Heart left ventricle (tissue), 16 donors: Measurements from ENCODE around the gene LARP7. TPM values are rescaled to one million over a fixed set of nuclear protein-coding genes. Genes with fewer than 3 reads are reported as not detected.
"Not testable (repeated sequence)": the region's sequence is repeated elsewhere in the genome, so short reads cannot be mapped to it uniquely, and the experiment has no call there.

Experiments
- ATAC-seq, 4 donors: fragments of 200-7000 bp; cut with Tn5 transposase; one replicate each; pipeline ENCODE4 v1.9.1; 2020 to 2022; ENCODE audit warnings: moderate library complexity in 4 of 4, mild to moderate bottlenecking in 3 of 4, moderate number of reproducible peaks in 1 of 4
- DNase-seq, 5 donors: peaks; one replicate each; pipeline ENCODE4 v3.0.0-alpha.2; 2020
- H3K27ac ChIP-seq, 12 donors: fragments of 200-600 bp; sonication (generic) in 4 of 12; one replicate each; pipeline versions ENCODE4 v1.5.0 to v1.8.0; 2016 to 2022; ENCODE audit warnings: mild to moderate bottlenecking in 2 of 12
- H3K27me3 ChIP-seq, 9 donors: fragments of 200-600 bp; sonication (generic) in 2 of 9; one replicate each; pipeline versions ENCODE4 v1.5.1 to v1.8.0; 2016 to 2022; ENCODE audit warnings: mild to moderate bottlenecking in 3 of 9
- H3K36me3 ChIP-seq, 9 donors: fragments of 200-600 bp; sonication (generic) in 2 of 9; one replicate each; pipeline versions ENCODE4 v1.5.0 to v1.8.0; 2018 to 2022; ENCODE audit warnings: mild to moderate bottlenecking in 2 of 9
- H3K4me1 ChIP-seq, 12 donors: fragments of 200-600 bp; sonication (generic) in 4 of 12; one replicate each; pipeline versions ENCODE4 v1.5.0 to v1.8.0; 2016 to 2022; ENCODE audit warnings: mild to moderate bottlenecking in 3 of 12
- H3K4me3 ChIP-seq, 12 donors: fragments of 200-600 bp; sonication (generic) in 4 of 12; one replicate each; pipeline versions ENCODE4 v1.5.0 to v1.8.0; 2017 to 2022; ENCODE audit warnings: mild to moderate bottlenecking in 9 of 12, moderate library complexity in 4 of 12
- H3K9me3 ChIP-seq, 12 donors: fragments of 200-600 bp; sonication (generic) in 4 of 12; one replicate each; pipeline versions ENCODE4 v1.5.0 to v1.8.0; 2016 to 2022; ENCODE audit warnings: mild to moderate bottlenecking in 1 of 12
- POLR2A ChIP-seq, 2 donors: fragments of 450-650 bp; IDR thresholded peaks; one replicate each; pipeline ENCODE4 v1.6.1; 2017; ENCODE audit warnings: antibody characterized with exemption in 2 of 2, mild to moderate bottlenecking in 2 of 2, moderate library complexity in 2 of 2
- WGBS, 4 donors: extraction: QIAGEN DNeasy Blood & Tissue Kit in 2 of 4; methylation state at CpG; one replicate each; pipeline versions ENCODE4 v1.1.5 to v1.1.7; 2013 to 2018; 5-methylcytosine and 5-hydroxymethylcytosine counted together
- intact Hi-C, 10 donors: fragments of 100-400 bp; cut with DNase I; formaldehyde crosslinking; loops; one replicate each; pipeline versions ENCODE4 v1.11.1 to v1.14.2; 2022
- microRNA counts, 2 donors: library from miRNA; unstranded; fragments of <30 nt; microRNA quantifications; one replicate each; lab custom pipeline; 2016
- microRNA-seq, 4 donors: library from miRNA; unstranded; fragments of <30 nt; microRNA quantifications; one replicate each; pipeline versions ENCODE4 to v1.2.0, GENCODE V29; 2017 to 2020
- polyA plus RNA-seq, 2 donors: library from polyadenylated mRNA; stranded (reverse); fragments of 200-250 nt; gene quantifications; one replicate each; pipeline ENCODE4 v1.2.3, GENCODE V29; 2013
- total RNA-seq, 9 donors: library from RNA; depleted of rRNA in 2 of 9; stranded (reverse); fragments of >200 nt in 2 of 9; fragmentation: NEBNext Ultra II Directional in 3 of 9; extraction: Animal tissue kit (Norgen Biotek cat#: 25700) in 3 of 9; gene quantifications; one replicate each; pipeline versions ENCODE4 v1.1.0 to v1.2.4, GENCODE V29; 2016 to 2023
- TF ChIP-seq, protein P1 (sequence below), 12 donors: fragments of 200-600 bp; sonication (generic) in 4 of 12; IDR thresholded peaks; one replicate each; pipeline versions ENCODE4 v1.5.0 to v1.8.0; 2018 to 2022; ENCODE audit warnings: antibody characterized with exemption in 12 of 12, mild to moderate bottlenecking in 5 of 12
- donor health status: ischemic (EF 13 %, LVEDD 7.1; RV severe dilation, severe dysfunction).
- donor health status: healthy with polysubstance abuse.
- donor health status: DM: no; HTN: yes; CAD: no.
- donor health status: DM: no; HTN: no; CAD: no.
- donor health status: ischemic (EF 25% LVEDD 6.9; RV normal size, moderate dysfunction).
- donor health status: ischemic (EF 25% LVEDD 5.7; RV mildly dilated, moderate dysfunction).
- donor health status: healthy.
- donor health status: DM: yes; HTN: yes; CAD: no.
- donor health status: ischemic (EF 35%, LVEDD 5.7; RV mildly dilated, moderate dysfunction).
- donor health status: nonischemic (EF 11% LVEDD 7.7; RV severe dilation, severe dysfunction).
- donor health status: DM: yes; HTN: yes; CAD: no.
- donor health status: PGD.
- donor health status: ischemic (EF 29% LVEDD 5.4; RV normal size, mild dysfunction).
- donor health status: nonischemic (EF 23%, LVEDD 6.1; RV moderate dilation, normal function).

Gene LARP7
- total and polyA plus RNA-seq, 11 donors, result 43.0 to 73.0 (median 50.3) TPM

DNA sequence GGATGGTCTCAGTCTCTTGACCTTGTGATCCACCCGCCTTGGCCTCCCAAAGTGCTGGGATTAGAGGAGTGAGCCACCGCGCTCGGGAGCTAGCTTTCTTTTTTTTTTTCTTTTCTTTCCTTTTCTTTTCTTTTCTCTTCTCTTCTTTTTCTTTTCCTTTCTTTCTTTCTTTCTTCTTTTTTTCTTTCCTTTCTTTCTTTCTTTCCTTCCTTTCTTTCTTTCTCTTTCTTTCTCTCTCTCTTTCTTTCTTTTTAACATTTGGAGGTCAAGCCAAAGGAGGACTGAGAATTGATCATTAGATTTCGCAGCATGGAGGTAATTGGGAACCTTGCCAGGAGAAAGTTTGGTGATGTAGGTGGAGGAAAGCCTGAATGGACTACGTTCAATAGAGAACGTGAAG lies 67.4 kb downstream of the LARP7 start:
- no peak overlapping the region for H3K4me3 ChIP-seq
- TF ChIP-seq, protein P1, sequence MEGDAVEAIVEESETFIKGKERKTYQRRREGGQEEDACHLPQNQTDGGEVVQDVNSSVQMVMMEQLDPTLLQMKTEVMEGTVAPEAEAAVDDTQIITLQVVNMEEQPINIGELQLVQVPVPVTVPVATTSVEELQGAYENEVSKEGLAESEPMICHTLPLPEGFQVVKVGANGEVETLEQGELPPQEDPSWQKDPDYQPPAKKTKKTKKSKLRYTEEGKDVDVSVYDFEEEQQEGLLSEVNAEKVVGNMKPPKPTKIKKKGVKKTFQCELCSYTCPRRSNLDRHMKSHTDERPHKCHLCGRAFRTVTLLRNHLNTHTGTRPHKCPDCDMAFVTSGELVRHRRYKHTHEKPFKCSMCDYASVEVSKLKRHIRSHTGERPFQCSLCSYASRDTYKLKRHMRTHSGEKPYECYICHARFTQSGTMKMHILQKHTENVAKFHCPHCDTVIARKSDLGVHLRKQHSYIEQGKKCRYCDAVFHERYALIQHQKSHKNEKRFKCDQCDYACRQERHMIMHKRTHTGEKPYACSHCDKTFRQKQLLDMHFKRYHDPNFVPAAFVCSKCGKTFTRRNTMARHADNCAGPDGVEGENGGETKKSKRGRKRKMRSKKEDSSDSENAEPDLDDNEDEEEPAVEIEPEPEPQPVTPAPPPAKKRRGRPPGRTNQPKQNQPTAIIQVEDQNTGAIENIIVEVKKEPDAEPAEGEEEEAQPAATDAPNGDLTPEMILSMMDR (IDR thresholded peaks at IDR 0.05), result no peak
- no peak for TF ChIP-seq POLR2A (IDR thresholded peaks at IDR 0.05)
- intact Hi-C loops, result loop anchor here in 1 of 10 donors (2.0 kb wide), 1 partner anchor 14 kb away; no protein-coding TSS in a partner anchor
- H3K27ac ChIP-seq, result no peak overlapping the region
- no peaks in the 10 kb centered on the region for H3K9me3 ChIP-seq
- DNase-seq, result no peak
- H3K36me3 ChIP-seq, result no peaks in the 10 kb centered on the region
- WGBS, 4 donors, result 82 to 86% (median 86%) methylated on average over 7 of the region's 7 CpGs
- H3K4me1 ChIP-seq, result peaks cover 0 to 17% (median 6%) of the 10 kb centered on the region in 12 donors
- H3K27me3 ChIP-seq, result peaks cover 0 to 52% (median 6%) of the 10 kb centered on the region in 9 donors
- no peak for ATAC-seq

DNA sequence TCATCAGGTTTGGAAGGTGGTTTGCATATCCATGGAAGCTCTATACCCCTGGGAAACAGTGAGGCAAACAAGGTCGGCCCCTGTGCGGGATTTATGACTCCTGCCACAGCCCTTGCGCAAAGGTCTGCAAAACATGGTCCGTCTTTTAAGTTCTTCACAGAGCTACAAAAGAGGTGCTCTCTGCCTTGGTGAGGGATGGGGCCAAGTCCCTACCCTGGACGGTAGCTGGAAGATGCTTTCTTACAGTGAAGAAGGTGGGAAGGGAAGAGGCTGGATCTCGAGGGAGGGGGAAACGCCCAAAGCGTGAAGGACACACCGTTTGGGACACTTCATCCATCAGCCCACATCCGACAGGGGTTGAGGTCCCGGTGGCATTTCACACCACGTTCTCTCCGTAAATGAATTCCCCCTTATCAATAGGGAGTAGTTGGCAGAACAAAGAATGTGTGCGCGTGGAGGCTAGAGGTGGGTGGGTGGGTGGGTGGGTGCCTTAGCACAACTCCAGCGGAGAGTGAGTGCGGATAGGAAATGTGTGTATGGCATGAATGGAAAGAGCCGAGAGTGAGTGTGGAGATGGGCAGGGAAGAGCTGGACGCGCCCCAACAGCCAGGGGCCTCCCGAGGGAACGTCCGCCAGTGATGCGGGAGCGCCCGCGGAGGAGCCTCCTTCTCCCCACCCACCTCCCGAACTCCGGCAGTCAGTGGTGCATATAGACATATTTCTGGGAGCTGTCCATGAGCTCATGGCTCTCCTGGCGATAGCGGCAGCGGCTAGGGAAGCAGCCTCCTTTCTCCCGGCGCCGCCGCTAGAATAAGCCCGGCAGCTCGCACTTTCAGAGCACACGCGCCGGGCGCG lies 68.3 kb downstream of the LARP7 start:
- DNase-seq, result peak; percentile 36 to 73 (median 61)
- Histone ChIP-seq H3K9me3 (no peaks in the 10 kb centered on the region), H3K27me3 (peaks cover 0 to 52% (median 6%) of the 10 kb centered on the region in 9 donors), H3K4me3 (peak overlapping the region in 11 of 12 donors; percentile 21 to 92 (median 62)), H3K36me3 (no peaks in the 10 kb centered on the region), H3K4me1 (peaks cover 0 to 17% (median 6%) of the 10 kb centered on the region in 12 donors), H3K27ac (peak overlapping the region in 9 of 12 donors; percentile 51 to 85 (median 68))
- ATAC-seq, result peak; percentile 36 to 83 (median 79)
- no peak for TF ChIP-seq POLR2A (IDR thresholded peaks at IDR 0.05)
- intact Hi-C loops, result loop anchor here in 4 of 10 donors (2.0 to 5.0 kb wide), 2 partner anchors 14 to 33 kb away; no protein-coding TSS in a partner anchor
- WGBS, 4 donors, result 4 to 6% (median 4%) methylated on average over 29 to 43 of the region's 43 CpGs

DNA sequence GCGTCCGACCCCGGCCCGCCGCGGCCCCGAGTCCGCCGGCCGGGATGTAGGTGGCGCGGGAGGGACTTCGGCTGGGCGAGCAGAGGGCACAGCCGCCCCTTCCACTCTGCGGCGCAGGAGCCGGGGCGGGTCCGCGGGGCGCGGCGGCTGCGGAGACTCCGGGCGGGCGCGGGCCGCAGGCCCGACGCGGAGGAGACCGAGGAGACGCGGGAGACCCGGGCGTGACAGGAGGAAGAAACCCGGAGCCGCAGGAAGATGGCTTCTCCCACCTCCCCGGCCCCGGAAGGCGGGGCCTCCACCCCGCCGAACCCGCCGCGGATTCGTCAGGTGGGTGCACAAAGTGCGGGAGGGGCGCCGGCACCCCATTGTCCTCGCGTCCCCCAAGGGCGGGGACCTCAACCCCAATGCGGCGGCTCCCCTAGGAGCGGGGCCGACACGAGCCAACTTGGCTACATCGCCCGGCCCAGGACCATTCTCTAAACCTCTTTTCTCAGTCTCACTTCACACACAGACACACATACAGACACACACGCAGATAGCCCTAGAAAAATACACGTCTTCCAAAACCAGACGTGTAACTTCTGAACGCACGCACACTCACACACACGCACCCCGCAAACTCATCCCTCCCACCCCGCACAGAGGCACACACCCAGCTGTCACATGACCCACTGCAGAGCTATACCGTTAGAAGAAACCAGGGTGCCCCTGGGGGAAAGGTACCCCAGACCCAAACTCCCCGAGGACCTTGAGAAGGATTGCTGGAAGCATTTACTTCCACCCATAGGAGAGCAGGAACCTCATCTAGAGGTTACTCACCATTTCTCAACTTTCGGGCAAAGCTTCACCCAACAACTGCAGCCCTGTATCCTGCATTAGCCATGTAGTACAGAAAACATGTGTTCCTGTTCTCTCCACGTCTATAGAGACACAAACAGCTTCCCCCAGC lies 69.2 kb downstream of the LARP7 start:
- ATAC-seq, result peak; percentile 45 to 80 (median 74)
- DNase-seq, result peak in 4 of 5 donors; percentile 18 to 66 (median 35)
- whole genome bisulfite sequencing, 4 donors, result 0 to 1% (median 1%) methylated on average over 20 to 34 of the region's 74 CpGs

DNA sequence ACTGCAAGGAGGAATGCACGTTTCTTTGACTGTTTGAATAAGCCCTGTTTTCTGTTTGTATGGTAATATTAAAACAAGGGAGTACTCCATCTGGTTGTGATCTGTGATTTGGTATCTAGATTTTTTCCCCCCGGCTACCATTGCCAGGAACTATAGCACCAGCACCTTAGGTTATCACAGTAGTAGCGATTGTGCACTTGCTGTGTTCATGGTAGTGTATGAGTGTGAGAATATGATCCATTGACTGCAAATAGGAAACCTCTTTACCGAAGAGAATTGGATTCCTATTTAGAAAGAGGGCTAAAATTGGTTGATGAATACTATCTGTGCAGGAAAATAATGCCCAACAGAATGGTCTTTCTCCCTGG lies 69.9 kb downstream of the LARP7 start:
- H3K4me1 ChIP-seq, result peaks cover 0 to 17% (median 6%) of the 10 kb centered on the region in 12 donors
- peak overlapping the region; percentile 21 to 92 (median 62) for H3K4me3 ChIP-seq
- H3K9me3 ChIP-seq, result no peaks in the 10 kb centered on the region
- WGBS, 4 donors, result 3 to 6% (median 5%) methylated on average over 4 of the region's 4 CpGs
- peak in 2 of 4 donors; percentile 24 to 26 for ATAC-seq
- peaks cover 0 to 52% (median 6%) of the 10 kb centered on the region in 9 donors for H3K27me3 ChIP-seq
- intact Hi-C loops, result loop anchor here in 3 of 10 donors (5.0 kb wide), 1 partner anchor 35 kb away; no protein-coding TSS in a partner anchor
- no peak for DNase-seq
- TF ChIP-seq, protein P1 (IDR thresholded peaks at IDR 0.05), result no peak
- TF ChIP-seq POLR2A (IDR thresholded peaks at IDR 0.05), result no peak
- H3K27ac ChIP-seq, result peak overlapping the region in 11 of 12 donors; percentile 62 to 85 (median 75)
- H3K36me3 ChIP-seq, result no peaks in the 10 kb centered on the region

More for the DNA sequence above, 69.2 kb downstream of the LARP7 start:
- H3K27me3 ChIP-seq, result peaks cover 0 to 52% (median 6%) of the 10 kb centered on the region in 9 donors
- H3K4me1 ChIP-seq, result peaks cover 0 to 17% (median 6%) of the 10 kb centered on the region in 12 donors
- H3K4me3 ChIP-seq, result peak overlapping the region; percentile 21 to 92 (median 62)
- H3K27ac ChIP-seq, result peak overlapping the region in 11 of 12 donors; percentile 62 to 85 (median 75)
- intact Hi-C loops, result loop anchor here in 4 of 10 donors (2.0 to 5.0 kb wide), 2 partner anchors 15 to 34 kb away; no protein-coding TSS in a partner anchor
- not testable (repeated sequence) for H3K9me3 ChIP-seq, H3K36me3 ChIP-seq

MicroRNAs within 50 kb of the gene (microRNA counts, 767-probe panel; counts per million panel counts)
- microRNA hsa-miR-302a-3p (lab: Ali Mortazavi, UCI) (2,610 to 2,997 counts per million in 2 donors), microRNA hsa-miR-302b-3p (lab: Ali Mortazavi, UCI) (3,148 to 3,320 counts per million in 2 donors), microRNA hsa-miR-302c-3p (lab: Ali Mortazavi, UCI) (1,700 to 1,860 counts per million in 2 donors), microRNA hsa-miR-302d-3p (lab: Ali Mortazavi, UCI) (3,456 to 3,499 counts per million in 2 donors), microRNA hsa-miR-367-3p (lab: Ali Mortazavi, UCI) (1,349 to 2,085 counts per million in 2 donors)

Small RNA genes within 50 kb of the gene (microRNA-seq; reads per million reads assigned to microRNA genes)
- 702 to 908 (median 820) reads per million in 4 donors for gene MIR302A
- 407 to 749 (median 684) reads per million in 4 donors for gene MIR302B
- gene MIR302C, result 86.4 to 107 (median 102) reads per million in 4 donors
- gene MIR302D, result 369 to 770 (median 572) reads per million in 4 donors
- gene MIR367, result 0 to 0.21 (median 0.03) reads per million in 4 donors

Other genes starting within 250 kb of the LARP7 start
- gene NEUROG2, start 121.0 kb upstream of the LARP7 start, total RNA-seq, result not detected
- not detected for gene NEUROG2, start 121.0 kb upstream of the LARP7 start, polyA plus RNA-seq
- 1 to 10 TPM; 1.4 to 2.9 (median 1.6) TPM for gene ZGRF1, start 234 bp upstream of the LARP7 start, total RNA-seq
- 1 to 10 TPM in 1 of 2 donors, under 1 TPM in 1; 0.85 to 1.8 TPM for gene ZGRF1, start 234 bp upstream of the LARP7 start, polyA plus RNA-seq